Dendritic cell treated with granulocyte-macrophage colony-stimulating factor and Interleukin-4, amounts not matched to agents 40 ng/mL and 50 ng/mL, for 4 days (primary cell): ENCODE results near the gene ATE1.
A peak's percentile ranks its signal among the peaks of the same experiment; 100 is the strongest.

ENCODE experiments used
- H3K27ac Mint-ChIP-seq: one replicate; pipeline ENCODE4 v1.8.0; 2022; ENCODE audit warnings: mild to moderate bottlenecking, mixed read lengths
- H3K27me3 Mint-ChIP-seq: one replicate; pipeline ENCODE4 v1.8.0; 2022; ENCODE audit warnings: mild to moderate bottlenecking, mixed read lengths
- H3K36me3 Mint-ChIP-seq: one replicate; pipeline ENCODE4 v1.8.0; 2022; ENCODE audit warnings: low read depth, mixed read lengths
- H3K4me1 Mint-ChIP-seq: one replicate; pipeline ENCODE4 v1.8.0; 2022; ENCODE audit warnings: low read depth, mixed read lengths
- H3K4me3 Mint-ChIP-seq: one replicate; pipeline ENCODE4 v1.8.0; 2022; ENCODE audit warnings: mild to moderate bottlenecking, moderate library complexity, mixed read lengths
- H3K9me3 Mint-ChIP-seq: one replicate; pipeline ENCODE4 v1.8.0; 2022; ENCODE audit warnings: mixed read lengths
- intact Hi-C: fragments of 100-400 bp; cut with micrococcal nuclease; formaldehyde crosslinking; loops from one replicate; pipeline ENCODE4 v1.15.0; 2022

Gene ATE1

GRCh38 chr10:121732656-121733445 is 195.0 kb downstream of the ATE1 start:
- Mint-ChIP-seq H3K4me1 (peaks cover 11% of the 10 kb centered on the region), H3K27me3 (peaks cover 70% of the 10 kb centered on the region), H3K4me3 (no peak overlapping the region), H3K36me3 (no peaks in the 10 kb centered on the region), H3K9me3 (no peaks in the 10 kb centered on the region), H3K27ac (no peak overlapping the region)
- intact Hi-C loops, result loop anchor here (5.0 kb wide), 1 partner anchor 786 kb away; no protein-coding TSS in a partner anchor

- H3K4me3 Mint-ChIP-seq, result no peak overlapping the region
- intact Hi-C loops, result loop anchor here (5.0 kb wide), 1 partner anchor 785 kb away; no protein-coding TSS in a partner anchor
- peaks cover 67% of the 10 kb centered on the region for H3K27me3 Mint-ChIP-seq
- no peaks in the 10 kb centered on the region for H3K9me3 Mint-ChIP-seq
- H3K36me3 Mint-ChIP-seq, result no peaks in the 10 kb centered on the region
- H3K4me1 Mint-ChIP-seq, result peaks cover 9% of the 10 kb centered on the region
- H3K27ac Mint-ChIP-seq, result no peak overlapping the region
Measured at GRCh38 chr10:121732172-121732571, 195.7 kb downstream of the ATE1 start.

- H3K9me3 Mint-ChIP-seq, result no peaks in the 10 kb centered on the region
- no peaks in the 10 kb centered on the region for H3K36me3 Mint-ChIP-seq
- H3K4me3 Mint-ChIP-seq, result no peak overlapping the region
- no peaks in the 10 kb centered on the region for H3K4me1 Mint-ChIP-seq
- H3K27ac Mint-ChIP-seq, result no peak overlapping the region
- H3K27me3 Mint-ChIP-seq, result peaks cover 21% of the 10 kb centered on the region
- intact Hi-C loops, result no loop called here
Measured at GRCh38 chr10:121724282-121724681, 203.5 kb downstream of the ATE1 start.

GRCh38 chr10:121722665-121723064 is 205.2 kb downstream of the ATE1 start:
- Mint-ChIP-seq H3K36me3 (no peaks in the 10 kb centered on the region), H3K9me3 (no peaks in the 10 kb centered on the region), H3K4me3 (no peak overlapping the region), H3K4me1 (no peaks in the 10 kb centered on the region), H3K27ac (no peak overlapping the region), H3K27me3 (peaks cover 22% of the 10 kb centered on the region)
- intact Hi-C loops, result no loop called here

- Mint-ChIP-seq H3K9me3 (no peaks in the 10 kb centered on the region), H3K27me3 (peaks cover 25% of the 10 kb centered on the region), H3K36me3 (no peaks in the 10 kb centered on the region), H3K4me1 (no peaks in the 10 kb centered on the region), H3K27ac (no peak overlapping the region), H3K4me3 (no peak overlapping the region)
- intact Hi-C loops, result no loop called here
Measured at GRCh38 chr10:121721257-121721656, 206.6 kb downstream of the ATE1 start.

- H3K4me3 Mint-ChIP-seq, result no peak overlapping the region
- intact Hi-C loops, result no loop called here
- H3K27me3 Mint-ChIP-seq, result peaks cover 21% of the 10 kb centered on the region
- no peaks in the 10 kb centered on the region for H3K9me3 Mint-ChIP-seq
- H3K36me3 Mint-ChIP-seq, result no peaks in the 10 kb centered on the region
- H3K4me1 Mint-ChIP-seq, result no peaks in the 10 kb centered on the region
- H3K27ac Mint-ChIP-seq, result no peak overlapping the region
Measured at GRCh38 chr10:121715969-121716368, 211.9 kb downstream of the ATE1 start.

- Mint-ChIP-seq H3K36me3 (no peaks in the 10 kb centered on the region), H3K27me3 (peaks cover 22% of the 10 kb centered on the region), H3K27ac (no peak overlapping the region), H3K4me3 (no peak overlapping the region), H3K9me3 (no peaks in the 10 kb centered on the region), H3K4me1 (peaks cover 4% of the 10 kb centered on the region)
- intact Hi-C loops, result no loop called here
Measured at GRCh38 chr10:121715076-121715475, 212.8 kb downstream of the ATE1 start.

- intact Hi-C loops, result no loop called here
- no peak overlapping the region for H3K4me3 Mint-ChIP-seq
- peaks cover 6% of the 10 kb centered on the region for H3K4me1 Mint-ChIP-seq
- peaks cover 19% of the 10 kb centered on the region for H3K27me3 Mint-ChIP-seq
- no peaks in the 10 kb centered on the region for H3K36me3 Mint-ChIP-seq
- H3K9me3 Mint-ChIP-seq, result no peaks in the 10 kb centered on the region
- no peak overlapping the region for H3K27ac Mint-ChIP-seq
Measured at GRCh38 chr10:121713486-121713885, 214.3 kb downstream of the ATE1 start.

- Mint-ChIP-seq H3K36me3 (no peaks in the 10 kb centered on the region), H3K4me1 (peaks cover 6% of the 10 kb centered on the region), H3K27ac (no peak overlapping the region), H3K27me3 (peaks cover 18% of the 10 kb centered on the region), H3K9me3 (no peaks in the 10 kb centered on the region), H3K4me3 (no peak overlapping the region)
- intact Hi-C loops, result no loop called here
Measured at GRCh38 chr10:121710971-121711370, 216.9 kb downstream of the ATE1 start.

- Mint-ChIP-seq H3K27ac (peak overlapping the region; percentile 64), H3K36me3 (no peaks in the 10 kb centered on the region), H3K4me3 (peak overlapping the region; percentile 48), H3K4me1 (peaks cover 6% of the 10 kb centered on the region), H3K9me3 (no peaks in the 10 kb centered on the region), H3K27me3 (peaks cover 23% of the 10 kb centered on the region)
- intact Hi-C loops, result no loop called here
Measured at GRCh38 chr10:121710207-121710606, 217.6 kb downstream of the ATE1 start.

- Mint-ChIP-seq H3K9me3 (no peaks in the 10 kb centered on the region), H3K4me1 (peaks cover 6% of the 10 kb centered on the region), H3K36me3 (no peaks in the 10 kb centered on the region), H3K27ac (peak overlapping the region; percentile 64), H3K27me3 (peaks cover 23% of the 10 kb centered on the region), H3K4me3 (no peak overlapping the region)
- intact Hi-C loops, result no loop called here
Measured at GRCh38 chr10:121709675-121710073, 218.2 kb downstream of the ATE1 start.

- no peak overlapping the region for H3K4me3 Mint-ChIP-seq
- no peak overlapping the region for H3K27ac Mint-ChIP-seq
- H3K9me3 Mint-ChIP-seq, result no peaks in the 10 kb centered on the region
- intact Hi-C loops, result no loop called here
- peaks cover 23% of the 10 kb centered on the region for H3K27me3 Mint-ChIP-seq
- H3K4me1 Mint-ChIP-seq, result peaks cover 6% of the 10 kb centered on the region
- no peaks in the 10 kb centered on the region for H3K36me3 Mint-ChIP-seq
Measured at GRCh38 chr10:121708728-121709674, 218.8 kb downstream of the ATE1 start.

- no peak overlapping the region for H3K4me3 Mint-ChIP-seq
- no peaks in the 10 kb centered on the region for H3K9me3 Mint-ChIP-seq
Measured at GRCh38 chr10:121702351-121703320, 225.2 kb downstream of the ATE1 start.

More at GRCh38 chr10:121702351-121703320, 225.2 kb downstream of the ATE1 start:
- Mint-ChIP-seq H3K27me3 (peaks cover 24% of the 10 kb centered on the region), H3K36me3 (no peaks in the 10 kb centered on the region), H3K27ac (no peak overlapping the region), H3K4me1 (no peaks in the 10 kb centered on the region)
- intact Hi-C loops, result no loop called here
